Transverse colon (tissue), 4 donors: ENCODE measurements around the gene LYPD1.

Experiments
- CTCF ChIP-seq, 5 experiments: fragments of 200-600 bp in 3 of 5; fragments of 450-650 bp in 2 of 5; sonication (generic) in 3 of 5; IDR thresholded peaks; 1 replicate in 2 of 5; 2 replicates in 3 of 5; pipeline ENCODE4 v1.5.1; 2016 to 2017; ENCODE audit warnings: antibody characterized with exemption in 5 of 5, inconsistent platforms in 3 of 5, mild to moderate bottlenecking in 2 of 5, moderate library complexity in 1 of 5
- POLR2A ChIP-seq: fragments of 450-650 bp; IDR thresholded peaks from one replicate; pipeline ENCODE4 v1.6.1; 2016; ENCODE audit warnings: antibody characterized with exemption, mild to moderate bottlenecking, moderate library complexity
- POLR2AphosphoS5 ChIP-seq, 3 donors: sonication (generic); formaldehyde crosslinking; IDR thresholded peaks; one replicate each; pipeline ENCODE4 v1.6.1; 2016; ENCODE audit warnings: antibody characterized with exemption in 3 of 3

DNA sequence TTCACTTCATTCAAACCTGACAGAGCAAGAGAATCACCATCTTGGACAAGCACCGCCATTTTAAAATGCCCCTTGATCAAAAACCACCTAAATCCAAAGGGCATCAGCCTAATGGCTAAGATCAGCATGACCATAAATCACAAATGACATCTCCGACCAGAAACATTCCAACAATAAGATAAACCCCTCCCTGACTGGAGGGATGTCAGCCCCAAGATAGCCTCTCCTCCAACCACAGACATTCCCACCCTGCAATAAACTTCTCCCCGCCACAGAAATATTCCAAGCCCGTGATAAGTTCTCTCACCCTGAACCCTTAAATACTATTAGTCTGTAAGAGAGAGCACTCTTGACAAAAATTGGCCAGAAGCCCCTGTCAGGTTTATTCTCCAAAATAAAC lies 21.6 kb upstream of the LYPD1 start:
- TF ChIP-seq POLR2AphosphoS5 (IDR thresholded peaks at IDR 0.05) (no peak), CTCF (IDR thresholded peaks at IDR 0.05) (no peak), POLR2A (no peak)
